HG03139 (cell line): ENCODE data around the gene CPT2.

Source experiments
- ATAC-seq: cut with Tn5 transposase; IDR thresholded peaks from one replicate; pipeline ENCODE4 v1.9.1; 2021; ENCODE audit not compliant: unreplicated experiment

CPT2 gene

DNA sequence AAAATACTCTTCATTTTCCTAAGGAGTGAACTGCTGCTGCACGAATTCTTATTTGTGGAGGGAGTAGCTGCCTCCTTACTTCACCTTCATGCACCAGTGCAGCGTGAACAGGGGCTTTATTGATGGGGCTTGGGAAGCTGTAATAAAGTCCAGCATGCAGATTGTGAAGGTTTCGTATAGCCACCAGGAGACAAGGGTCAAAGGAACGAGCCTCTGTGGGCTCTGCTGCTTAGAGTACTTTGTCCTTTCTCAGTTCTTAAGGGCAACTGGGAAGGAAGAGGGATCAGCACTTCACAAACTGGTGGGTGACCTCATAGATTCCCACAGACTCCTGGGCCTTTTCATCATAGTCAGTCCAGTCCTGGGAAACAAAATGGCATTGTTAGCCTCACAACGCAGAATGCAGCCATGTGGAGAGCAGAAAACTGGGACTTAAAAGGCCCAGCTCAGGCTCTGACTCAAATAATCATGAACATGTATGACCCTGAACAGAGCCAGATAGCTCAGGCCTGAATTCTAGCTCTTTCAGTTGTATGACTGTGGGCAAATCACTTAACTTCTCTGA, 17.8 kb downstream of the CPT2 start:
- no peak for ATAC-seq

GRCh38 chr1:53218201-53218600, 21.6 kb downstream of the CPT2 start:
- no peak for ATAC-seq

- ATAC-seq = no peak
Observed at GRCh38 chr1:53219711-53220110, 23.1 kb downstream of the CPT2 start.

- peak; percentile 91 for ATAC-seq
Observed at GRCh38 chr1:53220171-53220961, 23.7 kb downstream of the CPT2 start, which contains the start of gene CZIB. CZIB (minus strand) TSS chr1:53220634; CDS start chr1:53220575, 59 bp downstream.

GRCh38 chr1:53220962-53221286, 24.3 kb downstream of the CPT2 start:
- ATAC-seq = no peak

DNA sequence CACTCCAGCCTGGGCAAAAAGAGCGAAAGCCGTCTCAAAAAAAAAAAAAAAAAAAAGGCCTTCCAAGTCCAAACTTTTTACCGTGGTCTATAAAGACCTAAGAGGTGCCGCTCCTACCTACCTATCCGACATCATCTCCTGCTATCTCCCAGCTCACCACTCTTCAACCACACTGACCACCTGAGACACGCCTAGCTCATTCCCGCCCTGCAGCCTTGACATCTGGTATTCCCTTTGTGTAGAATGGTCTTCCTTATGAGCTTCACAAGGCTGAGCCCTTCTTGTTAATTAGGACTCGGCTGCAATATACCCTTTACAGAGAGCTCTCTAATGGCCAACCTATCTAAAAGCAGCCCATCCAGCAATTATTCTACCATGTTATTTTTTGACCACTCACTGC, 41.0 kb downstream of the CPT2 start:
- ATAC-seq = no peak

- peak; percentile 98 for ATAC-seq
Observed at GRCh38 chr1:53238197-53239155, 41.9 kb downstream of the CPT2 start, which contains the start of gene MAGOH. MAGOH (minus strand) TSS chr1:53238518; CDS start chr1:53238448, 70 bp downstream.

- no peak for ATAC-seq
Observed at GRCh38 chr1:53241828-53242227, 45.2 kb downstream of the CPT2 start.

DNA sequence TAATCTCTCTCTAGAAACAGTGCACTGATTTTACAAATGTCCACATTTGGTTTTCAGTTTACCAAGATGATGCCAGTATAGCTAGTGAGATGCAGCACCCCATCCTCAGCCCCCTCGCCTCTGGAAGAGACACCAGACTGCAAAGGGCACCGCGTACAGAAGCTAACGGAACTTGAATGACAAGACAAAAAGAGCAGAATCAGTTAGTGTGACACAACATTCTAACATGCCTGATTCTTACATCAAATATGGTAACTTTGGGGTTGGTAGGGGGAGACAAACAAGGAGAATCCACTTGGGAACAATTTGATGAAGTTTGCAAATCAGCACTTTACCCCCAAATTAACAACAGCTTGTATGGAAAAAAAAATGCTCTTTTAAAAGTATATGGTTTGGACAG, 45.8 kb downstream of the CPT2 start:
- no peak for ATAC-seq

GRCh38 chr1:53244141-53244540, 47.5 kb downstream of the CPT2 start:
- no peak for ATAC-seq

- ATAC-seq = no peak
Observed at GRCh38 chr1:53246261-53247134, 49.9 kb downstream of the CPT2 start.

- ATAC-seq = no peak
Observed at GRCh38 chr1:53249706-53250105, 53.1 kb downstream of the CPT2 start.

DNA sequence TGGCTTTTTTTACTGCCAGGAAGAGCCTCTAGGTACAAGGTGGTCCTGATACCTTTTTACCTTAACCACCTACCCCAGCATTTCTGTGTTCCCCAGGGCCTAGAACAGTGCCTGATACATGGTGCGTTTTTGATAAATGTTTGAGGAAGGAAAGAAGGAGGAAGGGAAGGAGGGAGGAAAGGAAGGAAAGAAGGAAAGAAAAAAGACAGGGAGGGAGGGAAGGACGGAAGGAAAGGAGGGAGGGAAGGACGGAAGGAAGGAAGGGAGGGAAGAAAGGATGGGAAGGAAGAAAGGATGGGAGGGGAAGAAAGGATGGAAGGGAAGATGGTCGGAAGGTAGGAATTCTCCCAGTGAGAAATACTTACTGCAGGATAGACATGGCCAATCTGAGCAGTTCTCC, 53.7 kb downstream of the CPT2 start:
- ATAC-seq = no peak

GRCh38 chr1:53254011-53254640, 57.5 kb downstream of the CPT2 start:
- ATAC-seq = no peak

DNA sequence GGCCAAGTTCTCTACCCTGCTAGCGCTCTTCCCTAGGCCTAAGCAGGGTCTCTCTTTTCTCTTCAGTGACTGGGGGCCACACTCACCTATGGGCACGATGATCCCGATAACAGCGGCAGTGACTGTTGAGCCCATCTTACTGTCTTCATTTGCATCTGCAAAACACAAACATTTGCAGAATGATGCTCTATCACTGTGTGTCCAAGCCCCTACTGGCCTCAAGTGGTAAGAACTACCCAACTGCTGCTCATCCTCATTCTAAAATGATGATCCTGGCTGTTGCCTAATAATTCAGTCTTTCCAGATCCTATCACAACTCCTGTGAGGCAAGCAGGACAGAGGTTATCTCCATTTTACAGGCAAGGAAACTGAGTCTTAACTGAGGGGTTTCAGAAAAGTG, 58.4 kb downstream of the CPT2 start:
- no peak for ATAC-seq

- no peak for ATAC-seq
Observed at GRCh38 chr1:53256511-53257453, 60.2 kb downstream of the CPT2 start.

DNA sequence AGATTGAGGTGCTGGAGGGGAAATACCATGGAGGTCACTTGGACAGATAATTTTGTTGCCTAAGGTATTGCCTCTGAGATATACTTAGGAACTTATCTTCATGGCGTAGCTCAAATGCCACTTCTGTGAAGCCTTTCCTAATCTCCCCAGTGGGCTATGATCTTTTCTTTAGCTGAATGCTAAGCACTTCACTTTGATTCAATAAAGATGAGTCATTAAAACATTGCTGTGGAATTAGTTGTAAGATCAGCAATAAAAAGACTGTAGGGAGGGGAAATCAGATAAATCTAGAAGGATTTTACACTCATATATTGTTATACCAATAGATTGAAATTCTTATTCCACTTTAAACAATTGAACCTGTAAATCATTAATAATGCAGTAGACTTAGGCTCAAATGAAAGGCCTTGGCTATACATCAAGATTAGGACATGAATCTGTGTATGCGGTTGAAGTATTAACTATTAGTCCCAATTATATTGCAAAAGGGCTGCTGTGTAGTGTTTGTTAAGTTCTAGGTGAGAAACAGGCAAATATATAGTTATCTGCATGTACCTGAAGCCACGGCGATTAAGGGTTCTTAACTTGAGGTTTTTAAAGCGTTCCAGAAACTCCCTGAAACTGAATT, 60.9 kb downstream of the CPT2 start:
- no peak for ATAC-seq

GRCh38 chr1:53258216-53258615, 61.6 kb downstream of the CPT2 start:
- no peak for ATAC-seq

DNA sequence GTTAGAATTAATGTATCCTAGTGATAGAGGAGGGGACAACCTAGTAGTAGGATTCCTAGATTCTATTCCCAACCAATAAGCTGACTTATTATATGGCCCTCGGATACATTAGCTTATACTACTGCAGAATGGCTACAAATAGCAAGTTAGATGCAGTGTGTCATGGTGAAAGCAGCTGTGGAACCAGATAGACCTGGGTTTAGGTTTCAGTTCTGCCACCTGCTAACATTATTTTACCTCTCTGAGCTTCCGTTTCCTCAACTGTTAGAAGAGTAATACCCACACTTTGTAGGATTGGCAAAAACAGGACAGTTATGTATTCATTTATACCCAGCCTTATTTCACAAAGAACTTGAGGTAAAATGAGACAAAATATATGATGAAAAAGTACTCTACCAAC, 63.3 kb downstream of the CPT2 start:
- ATAC-seq = peak; percentile 57
